GM21723 (cell line): ENCODE measurements around the gene A2ML1.
"Not testable (repeated sequence)": the region's sequence is repeated elsewhere in the genome, so short reads cannot be mapped to it uniquely, and the experiment has no call there.

Source experiments
- ATAC-seq: cut with Tn5 transposase; IDR thresholded peaks from one replicate; pipeline ENCODE4 v1.9.1; 2021; ENCODE audit warnings: mild to moderate bottlenecking, moderate library complexity; ENCODE audit not compliant: unreplicated experiment

The A2ML1 gene

DNA sequence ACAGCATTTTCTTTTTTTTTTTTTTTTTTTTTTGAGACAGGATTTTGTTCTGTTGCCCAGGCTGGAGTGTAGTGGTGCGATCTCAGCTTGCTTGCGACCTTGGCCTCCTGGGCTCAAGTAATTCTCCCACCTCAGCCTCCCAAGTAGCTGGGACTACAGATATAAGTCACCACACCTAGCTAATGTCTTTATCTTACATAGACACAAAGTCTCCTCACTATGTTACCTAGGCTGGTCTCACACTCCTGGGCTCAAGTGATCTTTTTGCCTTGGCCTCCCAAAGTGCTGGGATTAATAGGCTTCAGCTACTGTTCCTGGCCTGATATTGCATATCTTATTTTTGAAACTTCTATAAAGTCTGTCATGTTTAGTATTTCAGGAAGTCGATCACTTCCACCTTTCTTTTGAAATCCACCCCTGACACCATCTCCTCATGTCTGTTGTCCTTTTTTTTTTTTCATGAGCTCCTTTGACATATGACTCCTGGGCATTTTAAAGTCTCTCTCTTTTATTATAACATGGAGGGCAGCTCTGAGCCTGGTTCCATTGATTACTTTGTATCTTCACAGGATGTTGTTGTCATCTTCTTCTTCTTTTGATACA is 5.9 kb upstream of the A2ML1 start:
- no peak for ATAC-seq

DNA sequence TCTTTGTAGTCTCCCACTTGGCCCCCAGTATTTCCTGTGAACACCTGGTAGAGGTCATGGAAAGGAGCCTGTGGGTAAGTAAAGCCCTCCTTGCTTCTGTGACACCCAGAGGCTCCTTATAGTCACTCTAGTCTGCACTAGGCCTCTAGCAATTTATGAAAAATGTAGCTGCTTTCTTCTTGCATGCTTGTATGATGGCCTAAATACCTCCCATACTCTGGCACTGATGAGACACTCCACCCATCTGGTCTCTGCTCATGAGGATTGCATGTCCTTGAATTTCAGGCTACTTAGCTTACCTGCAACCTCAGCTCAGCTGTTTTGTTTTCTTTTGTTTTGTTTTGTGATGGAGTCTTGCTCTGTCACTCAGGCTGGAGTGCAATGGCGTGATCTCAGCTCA is 4.6 kb upstream of the A2ML1 start:
- no peak for ATAC-seq

DNA sequence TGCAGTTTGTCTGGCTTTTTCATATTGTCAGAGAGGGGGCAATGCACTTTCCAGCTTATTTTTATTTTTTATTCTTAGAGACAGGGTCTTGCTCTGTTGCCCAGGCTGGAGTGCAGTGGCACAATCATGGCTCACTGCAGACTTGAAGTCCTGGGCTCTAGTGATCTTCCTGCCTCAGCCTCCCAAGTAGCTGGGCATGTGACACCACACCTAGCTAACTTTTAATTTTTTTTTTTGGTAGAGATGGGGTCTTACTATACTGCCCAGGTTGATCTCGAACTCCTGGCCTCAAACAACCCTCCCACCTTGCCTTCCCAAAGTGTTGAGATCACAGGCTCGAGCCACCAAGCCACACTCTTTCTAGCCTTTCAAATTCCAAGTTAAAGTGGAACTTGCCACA is 3.9 kb upstream of the A2ML1 start:
- ATAC-seq, result no peak

DNA sequence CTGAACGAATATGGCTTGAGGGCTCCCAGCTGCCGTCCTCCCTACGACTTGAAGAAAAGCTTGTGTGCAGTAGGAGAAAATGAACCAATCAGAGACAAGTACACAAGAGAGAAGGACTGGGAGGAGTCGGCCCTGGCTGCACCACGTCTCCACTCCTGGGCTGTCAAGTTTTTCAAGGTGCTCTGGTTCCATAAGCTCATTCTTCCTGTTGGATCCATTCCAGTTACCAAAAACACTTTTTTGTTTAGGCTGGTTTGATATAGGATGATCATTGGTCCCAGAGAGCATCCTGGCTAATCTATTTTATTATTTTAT is 2.8 kb upstream of the A2ML1 start:
- ATAC-seq, result no peak

DNA sequence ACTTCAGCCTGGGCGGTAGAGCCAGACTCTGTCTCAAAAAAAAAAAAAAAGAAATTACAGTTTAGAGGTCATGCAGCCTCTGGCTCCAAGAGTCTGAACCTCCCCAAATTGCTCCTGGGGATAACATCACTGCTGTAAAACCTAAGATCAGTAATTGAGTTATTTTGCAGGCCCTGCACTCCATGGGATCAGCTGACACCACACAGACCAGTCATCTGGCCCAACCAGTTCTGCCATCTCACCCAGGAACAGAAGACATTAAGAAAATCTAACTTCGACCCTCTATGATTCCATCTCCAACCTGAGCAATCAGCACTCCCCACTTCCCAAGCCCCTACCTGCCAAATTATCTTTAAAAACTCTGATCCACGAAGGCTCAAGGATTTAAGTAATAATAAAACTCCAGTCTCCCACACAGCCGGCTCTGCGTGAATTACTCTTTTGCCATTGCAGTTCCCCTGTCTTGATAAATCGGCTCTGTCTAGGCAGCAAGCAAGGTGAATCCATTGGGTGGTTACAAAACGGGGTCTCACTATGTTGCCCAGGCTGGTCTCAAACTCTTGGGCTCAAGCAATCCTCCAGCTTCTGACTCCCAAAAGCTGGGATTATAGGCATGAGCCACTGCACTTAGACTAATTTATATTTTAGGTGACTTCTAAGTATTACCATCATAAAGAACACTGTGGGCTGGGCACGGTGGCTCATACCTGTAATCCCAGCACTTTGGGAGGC is 1.6 kb upstream of the A2ML1 start:
- not testable (repeated sequence) for ATAC-seq

DNA sequence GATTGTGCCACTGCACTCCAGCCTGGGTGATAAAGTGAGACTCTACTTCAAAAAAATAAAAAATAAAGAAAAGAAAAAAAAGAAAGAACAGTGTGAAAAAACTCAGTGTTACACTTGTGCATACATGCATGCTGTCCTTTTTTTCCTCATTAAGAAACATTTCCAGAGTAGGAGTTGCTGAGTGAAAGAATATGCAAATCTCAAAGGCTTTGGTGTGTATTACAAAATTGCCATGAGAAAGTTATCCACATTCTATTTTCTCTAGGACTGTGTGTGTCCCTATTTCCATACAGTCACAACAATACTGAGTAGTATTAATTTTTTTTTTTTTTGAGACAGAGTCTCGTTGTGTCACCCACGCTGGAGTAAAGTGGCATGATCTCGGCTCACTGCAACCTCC is 830 bp upstream of the A2ML1 start:
- ATAC-seq, result no peak

DNA sequence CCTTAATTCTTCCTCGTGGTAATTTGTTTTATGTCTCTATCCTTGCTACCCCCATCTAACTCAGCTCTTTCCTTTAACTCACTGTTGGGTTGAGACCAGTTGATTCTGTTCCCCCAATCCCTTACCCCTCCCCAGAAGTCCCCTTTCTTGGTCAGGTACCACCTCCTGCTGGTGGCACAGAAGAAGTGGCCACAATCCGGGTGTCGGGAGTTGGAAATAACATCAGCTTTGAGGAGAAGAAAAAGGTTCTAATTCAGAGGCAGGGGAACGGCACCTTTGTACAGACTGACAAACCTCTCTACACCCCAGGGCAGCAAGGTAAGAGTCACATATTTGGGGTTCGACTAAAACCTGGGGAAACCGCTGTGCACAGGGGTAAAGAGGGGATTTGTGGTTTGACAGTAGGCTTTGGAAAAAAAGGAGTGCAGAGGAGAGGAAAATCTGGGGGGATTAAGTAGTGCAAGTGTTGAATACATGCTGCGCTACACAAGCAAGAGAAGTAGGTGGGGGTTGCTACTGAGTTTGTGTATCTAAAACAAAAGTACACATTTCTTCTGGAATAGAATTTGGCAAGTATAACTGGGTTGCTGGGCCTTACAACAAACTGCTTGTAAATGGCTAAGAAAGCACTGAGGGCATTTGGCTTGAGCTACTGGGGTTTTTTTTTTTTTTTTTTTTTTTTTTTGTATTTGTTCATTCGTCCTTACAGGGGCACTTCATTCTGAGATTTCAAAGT is 1.3 kb downstream of the A2ML1 start:
- ATAC-seq, result no peak

DNA sequence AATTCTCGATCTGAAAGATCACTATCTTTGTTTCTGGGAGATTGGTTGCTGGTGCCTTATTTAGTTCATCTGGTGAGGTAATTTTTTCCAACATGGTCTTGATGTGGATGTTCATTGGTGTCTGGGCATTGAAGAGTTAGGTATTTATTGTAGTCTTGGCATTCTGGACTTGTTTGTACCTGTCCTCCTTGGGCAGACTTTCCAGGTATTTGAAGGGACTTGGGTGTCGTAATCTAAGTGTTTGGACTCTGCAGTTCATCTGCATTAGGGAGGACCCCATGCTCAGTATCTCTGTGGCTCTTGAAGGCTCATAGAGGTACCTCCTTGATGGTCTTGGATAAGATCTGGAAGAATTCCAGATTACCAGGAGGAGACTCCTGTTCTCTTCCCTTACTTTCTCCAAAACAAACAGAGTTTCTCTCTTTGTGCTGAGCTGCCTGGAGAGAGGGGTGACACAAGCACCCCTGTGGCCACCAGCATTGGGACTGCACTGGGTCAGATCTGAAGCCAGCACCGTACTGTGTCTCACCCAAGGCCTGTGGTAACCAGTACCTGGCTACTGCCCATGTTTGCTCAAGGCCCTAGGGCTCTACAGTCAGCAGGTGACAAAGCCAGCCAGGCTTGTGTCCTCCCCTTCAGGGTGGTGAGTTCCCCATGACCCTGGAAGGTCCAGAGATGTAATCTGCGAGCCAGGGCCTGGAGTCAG is 5.3 kb downstream of the A2ML1 start:
- no peak for ATAC-seq

DNA sequence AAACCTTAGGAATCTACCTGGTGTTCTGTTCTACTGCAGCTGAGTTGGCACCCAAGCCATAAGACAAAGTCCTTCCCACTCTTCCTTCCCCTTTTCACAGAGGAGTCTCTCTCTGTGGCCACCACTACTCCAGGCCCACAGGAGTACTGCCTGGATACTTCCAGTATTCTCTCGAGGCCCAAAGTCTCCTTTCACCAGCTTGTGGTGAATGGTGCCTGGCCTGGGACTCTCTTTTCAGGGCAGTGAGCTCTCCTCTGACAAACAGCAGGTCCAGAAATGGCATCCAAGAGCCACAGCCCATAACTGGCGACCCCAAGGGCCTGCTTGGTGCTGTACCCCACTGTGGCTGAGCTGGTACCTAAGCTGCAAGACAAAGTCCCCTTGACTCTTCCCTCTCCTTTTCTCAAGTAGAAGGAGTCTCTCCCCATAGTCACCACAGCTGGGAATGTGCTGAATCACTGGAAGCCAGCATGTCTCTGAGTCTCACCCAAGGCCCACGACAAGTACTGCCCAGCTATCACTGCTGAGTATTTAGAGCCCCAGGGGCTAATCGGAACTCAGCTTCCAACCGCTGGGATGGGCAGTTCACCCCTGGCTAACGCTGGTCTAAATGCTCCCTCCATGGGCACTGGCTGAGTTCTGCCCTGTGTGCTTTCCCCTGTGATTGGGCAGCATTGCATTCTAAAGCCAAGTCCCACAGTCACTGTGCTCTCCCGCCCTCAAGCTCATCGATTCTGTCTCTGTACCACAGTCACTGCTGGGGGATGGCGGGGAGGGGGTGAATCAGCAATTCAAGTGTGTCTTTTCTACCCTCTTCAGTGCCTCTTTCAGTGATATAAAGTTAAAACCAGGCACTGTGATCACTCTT is 6.1 kb downstream of the A2ML1 start:
- ATAC-seq, result no peak

DNA sequence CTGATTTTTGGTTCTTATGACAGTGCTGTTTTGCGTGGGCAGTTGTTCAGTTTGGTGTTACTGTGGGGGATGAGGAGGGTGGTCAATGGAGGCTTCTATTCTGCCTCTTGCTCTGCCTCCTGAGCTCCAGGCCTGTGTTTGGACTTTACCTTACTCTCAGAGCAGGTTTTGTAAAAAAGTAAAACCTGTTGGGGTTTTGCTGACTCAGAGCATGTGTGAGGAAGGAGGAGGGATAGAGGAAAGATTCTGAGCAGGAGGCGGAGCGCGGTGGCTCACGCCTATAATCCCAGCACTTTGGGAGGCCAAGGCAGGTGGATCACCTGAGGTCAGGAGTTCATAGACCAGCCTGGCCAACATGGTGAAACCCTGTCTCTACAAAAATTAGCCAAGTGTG is 6.7 kb downstream of the A2ML1 start:
- ATAC-seq, result no peak

DNA sequence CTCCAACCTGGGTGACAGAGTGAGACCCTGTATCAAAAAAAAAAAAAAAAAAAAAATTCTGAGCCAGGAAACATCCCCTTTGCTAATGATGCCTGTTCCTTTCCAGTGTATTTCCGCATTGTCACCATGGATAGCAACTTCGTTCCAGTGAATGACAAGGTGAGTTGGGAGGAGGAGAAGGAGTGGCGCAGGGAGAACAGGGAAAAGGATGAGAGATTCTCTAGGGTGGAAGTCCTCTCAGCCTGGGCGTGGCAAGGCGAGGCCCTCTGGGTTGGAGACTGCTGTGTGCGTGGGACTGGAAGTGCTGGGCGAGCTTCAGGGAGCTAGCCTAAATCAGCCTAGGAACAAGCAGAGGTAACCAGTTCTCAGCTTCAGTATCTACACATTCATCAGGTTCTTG is 7.2 kb downstream of the A2ML1 start:
- no peak for ATAC-seq

DNA sequence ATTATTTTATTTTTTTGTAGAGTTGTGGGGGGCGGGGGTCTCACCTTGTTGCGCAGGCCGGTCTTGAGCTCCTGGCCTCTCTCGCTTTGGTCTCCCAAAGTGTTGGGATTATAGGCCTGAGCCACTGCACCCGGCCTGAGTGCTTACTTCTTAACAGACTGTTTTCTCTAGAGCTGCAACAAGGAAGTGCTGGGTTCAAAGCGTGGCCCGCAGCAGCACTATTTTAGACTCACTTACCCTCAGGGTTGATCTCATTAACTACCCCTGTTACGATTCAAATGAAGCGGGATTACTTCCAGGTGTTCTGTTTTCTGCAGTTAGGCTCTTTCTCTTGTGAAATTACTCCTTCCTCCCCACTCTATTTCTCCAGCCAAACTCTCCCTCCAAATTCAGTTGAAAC is 8.7 kb downstream of the A2ML1 start:
- no peak for ATAC-seq

DNA sequence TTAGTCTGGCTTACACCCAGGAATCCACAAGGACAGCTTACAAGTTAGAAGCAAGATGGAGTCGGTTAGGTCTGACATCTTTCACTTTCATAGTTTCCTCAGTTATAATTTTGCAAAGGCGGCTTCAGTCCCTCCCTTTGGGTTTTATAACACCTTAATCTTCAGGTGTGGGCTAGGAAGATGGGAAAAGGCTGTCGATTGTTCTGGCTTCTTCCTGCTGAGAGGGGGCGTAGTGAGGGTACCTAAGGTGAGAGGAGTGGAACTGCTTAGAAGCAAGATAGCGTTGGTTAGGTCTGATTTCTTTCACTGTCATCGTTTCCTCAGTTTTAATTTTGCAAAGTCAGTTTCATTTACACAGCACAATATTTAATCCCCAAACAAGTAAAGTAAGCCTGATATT is 10.1 kb downstream of the A2ML1 start:
- no peak for ATAC-seq

DNA sequence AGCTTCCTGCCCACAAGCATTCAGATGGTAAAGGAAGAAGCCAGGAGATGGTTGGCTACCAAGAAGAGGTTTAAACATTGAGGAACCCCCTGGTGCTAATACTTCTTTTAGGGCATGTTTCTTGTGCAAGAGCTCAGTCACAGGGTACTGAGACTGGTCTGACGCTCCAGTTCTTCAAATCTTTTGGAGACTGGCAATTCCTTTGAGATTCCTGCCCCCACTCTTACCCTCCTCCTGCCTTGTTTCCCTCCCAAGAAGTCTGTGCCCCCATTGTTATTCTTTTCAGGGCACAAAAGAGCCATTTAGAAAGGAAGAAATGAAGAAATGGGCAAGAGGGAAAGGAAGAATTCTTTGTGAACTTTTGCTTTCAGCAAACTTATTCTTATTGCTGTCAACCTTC is 11.8 kb downstream of the A2ML1 start:
- no peak for ATAC-seq

DNA sequence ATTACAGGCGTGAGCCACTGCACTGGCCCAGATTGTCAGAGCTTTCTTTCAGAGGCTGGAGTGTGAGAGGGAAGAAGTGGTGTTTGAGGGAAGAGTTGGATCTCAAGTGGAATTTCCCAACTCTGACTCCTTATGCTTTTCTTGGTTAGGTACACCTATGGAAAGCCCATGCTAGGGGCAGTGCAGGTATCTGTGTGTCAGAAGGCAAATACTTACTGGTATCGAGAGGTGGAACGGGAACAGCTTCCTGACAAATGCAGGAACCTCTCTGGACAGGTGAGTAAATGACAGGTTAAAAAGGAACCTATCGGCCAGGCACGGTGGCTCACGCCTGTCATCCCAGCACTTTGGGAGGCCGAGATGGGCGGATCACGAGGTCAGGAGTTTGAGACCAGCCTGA is 14.9 kb downstream of the A2ML1 start:
- no peak for ATAC-seq

DNA sequence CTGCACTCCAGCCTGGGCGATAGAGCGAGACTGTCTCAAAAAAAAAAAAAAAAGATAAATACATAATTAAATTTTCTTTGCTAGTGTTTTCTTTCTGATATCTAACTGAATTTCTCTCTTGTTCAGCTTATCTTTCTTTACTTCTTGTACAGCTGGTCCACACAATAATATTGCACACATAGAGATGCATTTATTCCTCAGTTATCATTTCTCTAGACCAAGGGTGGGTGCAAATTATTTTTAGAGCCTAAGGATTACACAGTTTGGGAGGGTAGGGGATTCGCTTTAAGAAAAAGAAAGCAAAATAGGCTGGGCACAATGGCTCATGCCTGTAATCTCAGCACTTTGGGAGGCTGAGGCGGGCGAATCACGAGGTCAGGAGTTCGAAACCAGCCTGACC is 17.9 kb downstream of the A2ML1 start:
- no peak for ATAC-seq

DNA sequence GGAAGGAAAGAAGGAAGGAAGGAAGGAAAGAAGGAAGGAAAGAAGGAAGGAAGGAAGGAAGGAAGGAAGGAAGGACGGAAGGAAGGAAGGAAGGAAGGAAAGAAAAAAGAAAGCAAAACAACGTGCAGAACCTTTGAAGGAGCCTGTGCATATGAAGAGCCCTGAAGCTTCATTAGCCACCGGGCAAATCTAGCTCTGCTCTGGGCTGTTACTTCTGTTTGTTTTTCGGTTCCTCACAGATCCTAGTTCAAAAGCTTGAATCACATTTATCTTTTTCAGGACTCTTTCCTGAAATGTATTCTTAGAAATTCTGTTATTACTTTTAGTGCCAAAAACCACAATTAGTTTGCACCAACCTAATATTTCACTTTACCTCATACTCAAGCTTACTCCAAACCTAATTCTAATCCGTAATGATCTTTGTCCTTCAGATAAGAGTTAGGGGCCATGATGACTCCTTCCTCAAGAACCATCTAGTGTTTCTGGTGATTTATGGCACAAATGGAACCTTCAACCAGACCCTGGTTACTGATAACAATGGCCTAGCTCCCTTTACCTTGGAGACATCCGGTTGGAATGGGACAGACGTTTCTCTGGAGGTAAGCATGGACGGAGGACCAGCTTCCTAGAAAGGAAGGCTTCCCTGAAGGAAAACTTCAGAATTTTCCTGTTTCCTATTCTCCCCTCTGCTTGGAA is 18.7 kb downstream of the A2ML1 start:
- ATAC-seq, result no peak

DNA sequence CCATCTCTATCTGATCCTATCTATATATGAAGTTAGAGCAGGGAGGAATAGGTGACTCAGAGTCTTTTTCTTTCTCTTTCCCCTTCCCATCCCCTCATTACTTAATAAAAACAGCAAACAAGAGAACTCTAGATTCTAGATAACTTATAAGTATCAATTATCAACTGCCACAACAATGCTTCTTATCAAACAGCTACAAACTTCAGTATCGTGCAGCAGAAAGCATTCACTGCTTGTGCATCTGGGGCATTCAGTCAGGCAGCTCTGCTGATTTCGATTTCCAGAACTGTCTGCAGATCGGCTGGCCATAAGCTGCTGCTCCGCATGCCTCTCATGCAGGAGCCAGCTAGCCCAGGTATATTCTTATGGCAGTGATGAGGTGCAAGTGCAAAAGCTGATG is 19.4 kb downstream of the A2ML1 start:
- ATAC-seq, result no peak

DNA sequence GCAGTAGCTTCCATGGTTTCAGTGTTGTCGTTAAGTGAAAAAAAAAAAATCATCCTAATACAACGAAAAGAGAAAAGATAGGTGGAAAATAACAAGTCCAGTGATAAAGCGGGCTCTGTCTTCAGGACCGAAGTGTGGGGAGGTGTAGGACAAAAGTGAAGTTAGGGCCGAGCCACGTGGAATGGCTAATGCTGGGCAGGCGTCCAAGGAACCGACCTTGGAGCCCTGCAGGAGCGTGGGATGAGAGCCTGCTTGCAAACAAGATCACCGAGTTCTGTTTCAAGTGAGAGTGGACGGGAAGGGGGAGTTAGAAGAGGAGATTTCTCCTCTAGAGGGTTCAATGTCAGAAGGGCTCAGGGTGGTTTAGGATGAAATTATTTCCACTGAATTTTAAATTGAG is 22.2 kb downstream of the A2ML1 start:
- no peak for ATAC-seq

DNA sequence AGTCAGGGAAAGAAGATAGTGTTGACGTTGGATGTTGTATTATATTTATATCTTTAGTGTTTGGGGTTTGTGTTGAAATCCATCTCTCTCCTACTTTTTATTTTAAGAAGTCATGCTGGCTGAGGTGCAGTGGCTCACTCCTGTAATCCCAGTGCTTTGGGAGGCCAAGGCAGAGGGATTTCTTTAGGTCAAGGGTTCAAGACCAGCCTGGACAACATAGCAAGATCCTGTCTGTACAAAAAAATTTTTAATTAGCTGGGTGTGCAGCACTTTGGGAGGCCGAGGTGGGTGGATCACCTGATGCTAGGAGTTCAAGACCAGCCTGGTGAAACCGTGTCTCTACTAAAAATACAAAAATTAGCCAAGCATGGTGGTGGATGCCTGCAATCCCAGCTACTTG is 23.9 kb downstream of the A2ML1 start:
- no peak for ATAC-seq
